Stimulated activated CD4-positive, alpha-beta T cell treated with anti-CD3 and anti-CD28 coated beads, Interleukin-1b, Interleukin-23, amount 100 ng/mL, for 24 hours (primary cell): Measurements from ENCODE around the gene SCART1.

Experiments used
- DNase-seq, 4 experiments: peaks; one replicate each; pipeline ENCODE4 v3.0.0-alpha.2; 2020; ENCODE audit warnings: low read depth in 4 of 4, low spot score in 1 of 4

The SCART1 gene

DNA sequence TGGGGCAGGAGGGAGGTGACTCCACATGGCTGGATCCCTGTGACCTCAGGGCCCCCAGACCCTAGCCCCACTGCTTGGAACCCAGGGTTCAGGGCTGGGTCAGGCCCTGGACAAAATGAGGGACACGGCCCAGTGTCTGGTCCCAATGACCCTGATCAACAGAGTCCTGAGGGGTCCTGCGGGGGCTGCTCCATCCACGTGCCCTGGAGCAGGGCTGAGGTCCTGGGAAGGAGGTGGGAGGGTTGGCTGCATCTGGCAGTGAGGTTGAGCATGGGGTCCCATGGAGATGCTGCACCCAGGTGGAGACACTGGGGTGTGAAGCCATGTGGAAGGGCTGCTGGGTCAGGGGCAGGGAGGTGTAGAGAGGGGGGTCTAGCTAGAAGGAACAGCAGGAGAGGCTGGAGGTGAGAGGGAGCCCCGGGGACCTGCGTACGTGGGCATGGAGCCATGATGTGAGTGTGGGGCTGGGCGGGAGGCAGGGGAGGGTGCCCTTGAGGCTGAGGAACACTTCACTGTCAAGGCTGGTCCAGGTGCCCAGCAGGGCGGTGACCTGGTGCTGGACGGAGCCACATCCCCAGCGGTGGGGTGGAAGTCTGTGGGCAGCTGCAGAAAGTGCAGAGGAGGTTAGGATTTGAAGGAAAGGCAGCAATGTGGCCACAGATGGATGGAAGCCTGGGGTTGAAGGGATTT is 604 bp downstream of the SCART1 start:
- DNase-seq = no peak

DNA sequence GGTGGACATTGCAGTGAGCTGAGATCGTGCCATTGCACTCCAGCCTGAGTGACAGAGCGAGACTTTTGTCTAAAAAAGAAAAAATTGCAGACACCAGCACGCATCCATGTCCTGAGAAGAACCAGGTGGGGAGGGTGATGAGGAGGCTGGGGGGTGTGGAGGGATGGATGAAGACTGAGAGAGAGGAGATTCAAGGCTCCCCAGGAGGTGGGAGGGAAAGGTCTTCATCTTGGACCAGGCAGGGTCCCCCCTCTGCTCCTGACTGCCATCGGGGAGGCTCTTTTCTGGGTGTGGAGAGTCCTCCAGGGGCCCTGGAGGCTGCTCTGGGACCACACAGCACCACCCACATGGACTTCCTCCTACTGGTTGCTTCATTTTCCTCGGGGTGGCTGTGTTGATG is 1.5 kb downstream of the SCART1 start:
- no peak for DNase-seq

DNA sequence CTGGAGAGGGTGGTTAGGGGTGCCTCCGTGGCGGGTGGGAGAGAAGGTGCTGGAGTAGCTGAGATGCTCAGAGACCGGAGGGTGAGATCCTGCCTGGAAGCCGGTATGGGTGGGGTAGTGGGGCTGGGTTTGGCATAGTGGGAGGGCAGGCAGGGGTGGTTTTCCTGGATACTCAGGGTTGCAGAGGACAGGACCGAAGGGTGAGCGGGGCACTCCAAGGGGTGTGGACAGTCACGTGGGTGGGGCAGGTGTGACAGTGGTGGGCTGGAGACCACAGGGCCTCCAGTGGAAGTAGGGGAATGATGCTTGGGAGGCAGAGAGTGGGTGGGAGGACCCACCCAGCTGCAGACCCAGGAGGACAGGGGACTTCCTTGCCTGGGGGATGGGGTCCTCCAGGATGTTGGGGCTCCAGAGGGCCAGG is 1.9 kb downstream of the SCART1 start:
- no peak for DNase-seq

DNA sequence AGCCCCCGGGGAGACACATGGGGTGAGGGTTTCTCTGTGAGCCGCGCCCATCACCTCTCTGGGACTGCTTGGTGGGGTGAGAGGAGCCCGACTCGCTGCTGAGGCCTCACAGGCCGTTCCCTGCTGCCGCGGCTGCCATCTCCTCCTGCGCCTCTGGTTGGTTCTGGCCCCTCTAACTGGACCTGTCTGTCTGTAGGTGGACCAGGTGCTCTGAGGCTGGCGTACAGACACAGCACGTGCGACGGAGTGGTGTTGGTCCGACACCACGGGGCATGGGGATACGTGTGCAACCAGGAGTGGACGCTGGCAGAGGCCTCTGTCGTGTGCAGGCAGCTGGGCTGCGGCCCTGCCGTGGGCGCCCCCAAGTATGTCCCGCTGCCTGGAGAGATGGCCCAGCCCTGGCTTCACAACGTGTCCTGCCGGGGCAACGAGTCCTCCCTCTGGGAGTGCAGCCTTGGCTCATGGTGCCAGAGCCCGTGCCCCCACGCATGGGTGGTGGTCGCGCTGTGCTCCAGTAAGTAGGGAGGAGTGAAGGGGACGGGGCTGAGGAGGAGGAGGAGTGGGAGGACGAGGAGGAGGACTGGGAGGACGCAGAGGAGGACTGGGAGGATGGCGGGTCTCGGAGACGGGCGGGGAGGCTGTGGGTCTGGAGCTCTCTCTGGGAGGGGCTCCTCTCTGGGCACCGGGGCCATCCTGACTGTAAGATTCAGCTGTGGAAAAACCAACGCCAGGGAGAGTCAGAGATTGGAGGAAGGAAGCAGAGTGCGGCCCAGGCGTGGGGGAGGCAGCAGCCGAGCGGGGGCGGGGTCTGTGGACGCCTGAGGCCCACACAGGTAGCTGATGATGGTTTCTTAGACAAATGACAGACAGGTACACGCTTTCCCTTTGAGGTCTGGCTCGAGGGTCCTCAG is 2.6 kb downstream of the SCART1 start:
- DNase-seq = no peak

DNA sequence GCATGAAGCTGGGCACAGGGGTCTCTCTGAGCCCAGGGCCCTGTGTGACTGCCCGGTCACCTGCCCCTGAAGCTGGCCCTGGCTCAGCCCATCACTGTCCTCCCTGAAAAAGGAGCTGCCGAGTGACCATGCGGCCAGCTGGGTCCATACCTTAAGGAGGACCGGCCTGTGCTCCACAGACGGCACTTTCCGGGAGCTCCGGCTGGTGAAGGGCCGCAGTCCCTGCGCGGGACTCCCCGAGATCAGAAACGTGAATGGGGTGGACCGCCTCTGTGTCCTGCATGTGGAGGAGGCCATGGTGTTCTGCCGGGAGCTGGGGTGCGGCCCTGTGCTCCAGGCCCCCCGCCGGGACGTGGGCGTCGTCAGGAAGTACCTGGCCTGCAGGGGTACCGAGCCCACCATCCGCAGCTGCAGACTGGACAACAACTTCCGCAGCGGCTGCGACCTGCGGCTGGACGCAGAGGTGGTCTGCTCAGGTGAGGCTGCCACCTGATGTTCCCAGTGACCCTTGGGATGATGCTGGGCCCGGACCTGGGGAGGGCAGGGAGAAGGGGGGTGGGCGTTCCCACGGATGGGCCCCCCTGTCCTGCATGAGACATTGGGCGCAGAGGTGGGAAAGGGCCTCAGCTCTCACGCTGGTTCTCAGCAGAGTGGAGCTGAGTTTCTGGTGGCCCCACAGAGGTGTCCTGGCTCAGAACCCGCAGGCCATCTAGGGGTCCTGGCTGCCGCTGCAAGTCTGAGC is 3.5 kb downstream of the SCART1 start:
- DNase-seq = no peak

DNA sequence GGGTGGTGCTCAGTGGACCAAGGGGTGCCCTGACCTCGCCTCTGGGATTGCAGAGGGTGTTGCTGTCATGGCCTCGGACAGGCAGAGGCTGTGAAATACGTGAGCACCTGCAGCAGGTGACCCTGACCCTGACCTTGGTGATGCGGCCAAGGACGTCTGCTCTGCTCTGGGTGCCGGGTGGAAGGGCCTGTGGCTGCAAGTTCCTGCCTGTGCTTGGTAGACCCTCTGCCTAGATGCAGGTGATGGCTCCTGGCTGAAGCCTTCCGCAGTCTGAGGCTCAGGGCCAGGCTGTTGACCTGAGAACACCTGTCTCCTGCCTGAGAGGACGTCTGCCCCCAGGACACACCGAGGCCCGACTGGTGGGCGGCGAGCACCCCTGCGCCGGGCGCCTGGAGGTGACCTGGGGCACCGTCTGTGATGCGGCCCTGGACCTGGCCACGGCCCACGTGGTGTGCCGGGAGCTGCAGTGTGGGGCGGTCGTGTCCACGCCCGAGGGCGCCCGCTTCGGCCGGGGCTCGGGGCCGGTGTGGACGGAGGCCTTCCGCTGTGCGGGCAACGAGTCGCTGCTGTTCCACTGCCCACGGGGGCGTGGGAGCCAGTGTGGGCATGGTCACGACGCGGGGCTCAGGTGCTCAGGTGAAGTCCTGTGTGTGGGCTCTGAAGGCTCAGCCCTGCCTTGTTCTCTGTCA is 4.4 kb downstream of the SCART1 start:
- no peak for DNase-seq

DNA sequence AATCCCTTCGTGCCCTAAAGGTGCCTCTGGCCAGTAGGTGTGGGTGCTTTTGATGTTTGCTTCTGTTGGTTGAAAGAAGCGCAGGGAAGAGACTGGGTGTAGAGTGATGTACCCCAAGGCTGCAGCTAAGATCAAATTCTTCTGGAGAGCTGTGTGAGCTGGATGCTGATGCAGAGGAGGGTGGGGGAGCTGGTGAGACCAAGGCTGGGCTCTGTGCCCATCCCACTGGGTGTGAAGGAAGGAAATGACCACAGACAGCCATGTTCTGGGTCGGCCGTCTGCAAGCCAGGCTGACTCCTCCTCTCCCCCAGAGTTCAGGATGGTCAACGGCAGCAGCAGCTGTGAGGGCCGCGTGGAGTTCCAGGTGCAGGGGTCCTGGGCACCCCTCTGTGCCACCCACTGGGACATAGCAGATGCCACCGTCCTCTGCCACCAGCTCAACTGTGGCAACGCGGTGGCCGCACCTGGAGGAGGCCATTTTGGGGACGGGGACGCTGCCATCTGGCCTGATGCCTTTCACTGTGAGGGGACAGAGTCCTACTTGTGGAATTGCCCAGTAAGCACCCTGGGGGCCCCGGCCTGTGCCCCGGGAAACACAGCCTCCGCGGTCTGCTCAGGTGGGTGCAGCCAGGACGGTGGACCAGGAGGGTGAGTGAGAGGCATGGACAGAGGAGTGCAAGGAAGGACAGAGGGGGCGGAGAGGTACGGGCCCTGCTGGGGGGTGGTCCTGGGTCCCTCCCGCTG is 5.1 kb downstream of the SCART1 start:
- no peak for DNase-seq

DNA sequence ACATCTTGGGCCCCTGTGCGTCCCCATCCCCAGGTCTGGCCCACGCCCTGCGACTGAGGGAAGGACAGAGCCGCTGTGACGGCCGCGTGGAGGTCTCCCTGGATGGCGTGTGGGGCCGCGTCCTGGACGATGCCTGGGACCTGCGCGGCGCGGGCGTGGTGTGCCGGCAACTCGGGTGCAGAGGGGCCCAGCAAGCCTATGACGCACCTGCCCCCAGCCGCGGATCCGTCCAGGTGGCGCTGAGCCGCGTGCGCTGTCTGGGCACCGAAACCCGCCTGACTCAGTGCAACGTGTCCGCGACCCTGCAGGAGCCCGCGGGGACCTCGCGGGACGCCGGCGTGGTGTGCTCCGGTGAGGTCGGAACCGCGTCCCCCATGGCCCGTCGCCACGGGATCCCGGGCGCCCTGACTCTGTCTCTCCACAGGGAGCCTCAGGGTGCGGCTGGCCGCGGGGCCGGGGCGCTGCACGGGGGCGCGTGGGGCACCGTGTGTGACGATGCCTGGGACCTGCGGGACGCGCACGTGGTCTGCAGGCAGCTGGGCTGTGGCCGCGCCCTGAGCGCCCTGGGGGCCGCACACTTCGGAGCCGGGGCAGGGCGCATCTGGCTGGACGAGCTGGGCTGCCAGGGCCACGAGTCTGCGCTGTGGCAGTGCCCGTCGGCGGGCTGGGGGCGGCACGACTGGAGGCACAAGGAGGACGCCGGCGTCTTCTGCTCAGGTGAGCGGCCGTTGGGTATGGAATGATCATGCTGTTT is 5.9 kb downstream of the SCART1 start:
- no peak for DNase-seq

DNA sequence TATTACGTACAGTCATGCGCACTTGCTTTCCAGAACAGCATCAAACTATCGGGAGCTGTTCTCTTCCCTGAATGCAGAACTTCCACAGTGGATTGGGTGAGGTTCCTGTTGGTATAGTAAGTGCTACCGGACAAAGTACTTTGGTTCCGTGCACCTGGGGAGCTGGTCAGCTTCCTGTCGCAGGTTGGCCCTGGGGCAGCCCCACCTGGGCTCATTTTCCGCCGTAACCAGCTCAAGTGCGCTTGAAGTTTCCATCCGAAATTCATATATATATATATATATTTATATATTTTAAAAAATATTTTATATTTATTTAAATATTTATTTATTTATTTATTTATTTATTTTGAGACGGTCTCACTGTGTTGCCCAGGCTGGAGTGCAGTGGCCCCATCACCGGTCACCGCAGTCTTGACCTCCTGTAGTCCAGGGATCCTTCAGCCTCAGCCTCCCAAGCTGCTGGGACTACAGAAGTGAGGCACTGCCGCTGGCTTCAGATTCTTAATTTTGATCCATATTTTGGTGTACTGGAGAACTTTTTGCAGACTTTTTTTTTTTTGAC is 6.5 kb downstream of the SCART1 start:
- no peak for DNase-seq

DNA sequence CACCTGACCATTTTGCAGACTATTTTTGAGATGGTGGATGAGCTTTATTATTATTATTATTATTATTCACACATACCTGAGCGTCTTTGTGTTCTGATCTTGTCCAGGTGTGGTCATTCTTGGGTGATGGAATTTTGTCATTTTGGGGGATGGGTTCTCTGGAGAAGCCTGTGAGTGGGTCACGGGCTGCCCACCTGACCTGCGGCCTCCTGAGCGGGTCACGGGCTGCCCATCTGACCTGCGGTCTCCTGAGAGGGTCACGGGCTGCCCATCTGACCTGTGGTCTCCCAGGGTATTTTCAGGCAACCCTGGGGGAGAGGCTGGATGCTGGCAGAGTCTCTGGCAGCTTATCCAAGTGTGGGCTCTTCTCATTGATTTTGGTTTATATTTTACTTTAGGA is 7.3 kb downstream of the SCART1 start:
- no peak for DNase-seq

DNA sequence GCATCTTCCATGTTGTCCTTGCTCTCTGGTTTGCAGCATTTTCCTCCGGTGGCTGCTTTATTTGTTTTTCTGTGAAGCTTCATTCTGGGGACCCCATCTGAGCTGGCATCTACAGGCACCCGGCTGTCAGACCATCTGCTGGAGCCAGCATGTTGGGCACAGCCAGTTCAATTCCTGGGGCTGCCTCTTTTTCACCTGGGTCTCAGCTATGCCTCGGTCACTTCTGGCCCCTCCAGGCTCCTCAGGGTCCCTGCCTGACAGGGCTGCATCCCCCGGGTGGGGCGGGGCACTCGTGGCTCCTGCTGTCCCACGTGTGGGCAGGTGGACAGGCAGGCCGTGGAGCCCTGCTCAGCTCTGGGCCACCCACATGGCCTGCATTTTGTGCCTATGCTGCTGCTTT is 8.1 kb downstream of the SCART1 start:
- DNase-seq = no peak

DNA sequence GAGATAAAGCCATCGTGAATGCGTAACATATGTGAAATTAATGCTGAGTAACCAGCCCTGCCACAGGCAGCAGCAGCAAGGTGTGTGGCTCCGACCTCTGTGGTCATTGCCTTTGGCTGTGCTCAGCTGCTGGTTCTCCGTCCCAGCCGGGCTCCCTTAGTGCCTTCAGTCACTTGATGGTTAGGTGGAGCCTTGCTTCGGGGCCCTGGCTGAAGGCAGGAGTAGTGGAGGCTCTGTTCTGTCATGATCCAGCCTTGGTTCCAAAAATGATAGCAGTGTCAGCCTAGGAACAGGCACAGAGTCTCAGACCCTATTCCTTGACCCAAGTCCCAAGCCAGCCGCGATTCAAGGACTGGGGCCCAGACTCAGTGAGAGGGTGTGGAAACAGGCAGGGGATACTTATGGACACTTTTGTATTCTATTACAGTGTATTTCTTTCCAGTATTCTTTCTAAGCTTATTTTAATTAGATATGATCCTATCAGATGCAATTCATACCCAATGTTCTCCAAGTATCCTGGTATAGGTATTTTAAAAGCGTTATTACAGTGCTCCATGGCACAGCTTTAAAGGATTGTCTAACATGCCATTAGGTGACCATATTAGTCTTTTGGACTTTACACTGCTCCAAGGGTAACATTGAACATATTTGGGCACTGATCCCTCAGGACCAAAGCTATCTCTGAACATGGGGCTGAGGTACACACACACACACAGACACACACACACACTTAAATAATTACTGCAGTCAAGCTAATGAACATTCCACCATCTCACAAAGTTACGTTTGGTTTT is 9.0 kb downstream of the SCART1 start:
- DNase-seq = no peak

DNA sequence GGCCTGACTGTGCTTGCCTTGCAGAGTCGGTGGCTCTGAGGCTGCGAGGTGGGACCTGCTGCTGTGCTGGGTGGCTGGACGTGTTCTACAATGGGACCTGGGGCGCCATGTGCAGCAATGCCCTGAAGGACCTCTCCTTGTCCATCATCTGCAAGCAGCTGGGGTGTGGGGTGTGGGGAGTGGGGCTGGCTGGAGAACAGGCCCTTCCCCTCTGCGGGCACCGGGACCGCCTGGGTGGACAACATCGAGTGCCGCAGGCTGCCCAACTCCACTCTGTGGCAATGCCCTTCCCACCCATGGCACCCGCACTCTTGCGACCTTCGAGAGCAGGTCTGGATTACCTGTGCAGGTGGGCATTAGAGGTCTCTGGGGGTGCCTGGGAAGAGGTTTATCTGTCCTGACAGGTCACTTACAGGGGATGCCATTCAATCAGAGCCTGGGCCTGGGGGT is 10.9 kb downstream of the SCART1 start:
- no peak for DNase-seq

DNA sequence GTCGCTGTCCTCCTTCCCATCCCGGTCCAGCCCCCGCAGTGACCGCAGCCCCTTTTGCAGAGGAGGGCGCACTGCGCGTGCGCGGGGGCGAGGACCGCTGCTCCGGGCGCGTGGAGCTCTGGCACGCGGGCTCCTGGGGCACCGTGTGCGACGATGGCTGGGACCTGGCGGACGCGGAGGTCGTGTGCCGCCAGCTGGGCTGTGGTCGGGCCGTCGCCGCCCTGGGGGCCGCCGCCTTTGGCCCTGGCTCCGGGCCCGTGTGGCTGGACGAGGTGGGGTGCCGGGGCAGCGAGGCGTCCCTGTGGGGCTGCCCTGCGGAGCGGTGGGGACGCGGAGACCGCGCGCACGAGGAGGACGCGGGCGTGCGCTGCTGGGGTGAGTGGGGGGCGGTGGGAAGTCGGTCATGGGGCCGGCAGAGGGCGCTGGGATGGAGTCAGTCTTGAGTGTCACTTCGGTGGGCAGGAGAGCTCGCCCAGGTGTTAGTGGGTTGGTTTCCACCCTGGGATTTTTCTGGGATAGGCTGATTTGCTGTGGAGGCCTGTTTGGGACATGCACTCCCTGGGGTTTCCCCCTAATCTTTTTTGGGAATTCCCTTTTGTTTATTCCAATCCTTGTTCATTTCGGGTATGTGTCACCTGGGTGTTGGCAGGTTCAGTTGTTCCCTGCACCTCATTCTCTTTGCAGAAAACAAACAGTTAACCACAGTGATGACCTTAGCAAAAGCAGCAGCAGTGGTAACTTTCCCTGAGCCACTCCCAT is 11.6 kb downstream of the SCART1 start:
- no peak for DNase-seq

DNA sequence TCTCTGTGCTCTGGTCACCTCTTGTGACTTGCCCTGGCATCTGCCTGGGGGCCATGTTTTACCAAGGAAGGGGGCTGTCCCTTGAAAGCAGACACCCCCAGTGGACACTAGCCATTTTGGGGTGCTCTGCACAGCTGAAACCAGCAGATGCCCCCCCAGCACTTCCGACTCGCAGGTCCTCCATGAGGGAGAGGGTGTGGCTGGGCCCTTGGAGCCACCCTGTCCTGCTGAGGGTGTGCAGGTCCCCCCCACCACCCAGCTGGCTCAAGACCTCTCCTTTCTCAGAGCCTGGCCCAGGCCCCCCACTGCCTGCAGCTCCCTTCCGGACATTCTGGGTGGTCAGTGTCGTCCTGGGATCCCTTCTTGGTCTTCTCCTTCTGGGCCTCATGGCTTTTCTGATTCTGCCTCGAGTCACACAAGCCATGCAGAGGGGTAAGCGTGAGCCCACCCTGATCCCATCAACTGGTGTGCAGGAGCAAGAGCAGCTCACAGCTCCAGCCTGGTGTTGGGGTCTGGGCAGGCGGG is 12.3 kb downstream of the SCART1 start:
- no peak for DNase-seq

DNA sequence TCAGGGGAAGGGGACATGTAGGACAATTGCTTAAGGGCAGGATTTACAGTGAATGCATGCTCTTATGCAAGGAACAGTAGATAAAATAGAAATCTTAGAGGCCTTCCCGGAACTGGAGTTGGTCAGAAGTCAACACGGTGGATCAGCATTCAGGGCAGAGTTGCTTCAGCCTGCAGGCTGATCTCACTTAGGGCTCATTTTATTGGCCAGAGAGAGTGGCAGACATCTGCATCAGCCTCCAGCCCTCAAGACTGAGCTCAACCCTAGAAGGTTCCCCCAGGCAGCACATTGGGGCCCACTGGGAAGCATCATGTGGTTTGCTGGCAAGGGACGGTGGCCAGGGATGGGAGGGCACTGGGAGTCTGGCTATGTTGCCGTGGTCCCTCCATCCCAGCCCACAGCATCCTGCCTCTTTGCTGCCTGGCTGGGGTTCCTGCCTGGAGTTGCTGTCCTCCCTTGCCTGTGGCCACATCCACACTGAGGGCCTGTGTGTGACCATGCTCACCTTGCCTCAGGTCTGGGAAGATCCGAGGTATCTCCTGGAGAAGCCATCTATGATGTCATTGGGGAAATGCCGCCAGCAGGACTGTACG is 13.0 kb downstream of the SCART1 start:
- no peak for DNase-seq

DNA sequence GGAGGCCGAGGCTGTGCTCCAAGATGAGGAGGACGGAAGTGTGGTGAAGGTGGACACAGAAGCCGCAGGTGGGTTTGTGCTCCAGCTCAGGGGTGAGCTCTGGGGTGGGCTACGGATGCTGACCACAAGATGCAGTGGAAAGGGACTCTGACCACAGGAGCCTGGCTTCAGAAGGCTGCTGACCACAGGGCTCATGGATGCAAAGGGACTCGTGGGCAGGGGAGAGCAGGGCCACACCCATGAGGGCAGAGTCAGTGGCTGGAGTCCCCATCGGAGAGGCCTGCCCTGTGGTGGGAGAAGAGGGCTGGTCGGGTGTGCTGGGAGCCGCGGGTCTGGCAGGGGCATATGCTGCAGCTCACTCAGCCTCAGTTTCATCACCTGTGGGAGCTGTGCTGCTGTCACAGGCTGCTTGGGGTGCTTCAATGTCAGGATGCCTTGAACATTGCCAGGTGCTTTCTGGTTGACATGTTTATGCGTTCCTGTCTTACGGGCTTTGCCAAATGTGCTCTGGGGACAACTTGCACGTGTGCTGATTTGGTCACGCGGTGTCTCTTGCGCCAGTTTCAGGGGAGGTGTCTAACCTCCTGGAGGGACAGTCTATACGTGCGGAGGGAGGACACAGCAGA is 13.7 kb downstream of the SCART1 start:
- DNase-seq = no peak
